Kidney (tissue), 14 donors: ENCODE data around the gene LPIN3. TPM values are rescaled to one million over a fixed set of nuclear protein-coding genes. Genes with fewer than 3 reads are reported as not detected.

Experiments used
- DNase-seq, 5 donors: peaks; one replicate each; pipeline ENCODE4 v3.0.0-alpha.2; 2013 to 2020
- FAIRE-seq: peaks from 2 replicates; lab custom pipeline; 2012; peaks lifted over from hg19 to GRCh38; lab: Jason Lieb, UNC
- H3K27ac ChIP-seq, 2 donors: one replicate each; pipeline ENCODE4 v1.7.0; 2013; ENCODE audit warnings: low read depth in 2 of 2, low read length in 2 of 2, inconsistent platforms in 1 of 2
- H3K27me3 ChIP-seq: one replicate; pipeline ENCODE4 v1.7.1; 2013; ENCODE audit warnings: low read length, inconsistent platforms; ENCODE audit not compliant: control insufficient read depth, insufficient read depth
- H3K36me3 ChIP-seq, 3 donors: one replicate each; pipeline versions ENCODE4 v1.7.0 to v1.7.1; 2013; ENCODE audit warnings: low read length in 3 of 3, control low read depth in 1 of 3, inconsistent platforms in 1 of 3; ENCODE audit not compliant: insufficient read depth in 3 of 3, control insufficient read depth in 2 of 3
- H3K4me1 ChIP-seq, 3 donors: one replicate each; pipeline versions ENCODE4 v1.7.0 to v1.7.1; 2013; ENCODE audit warnings: low read length in 3 of 3, inconsistent platforms in 1 of 3, low read depth in 1 of 3; ENCODE audit not compliant: control insufficient read depth in 2 of 3, insufficient read depth in 2 of 3
- H3K4me3 ChIP-seq, 3 donors: one replicate each; pipeline versions ENCODE4 v1.7.0 to v1.8.1; 2013; ENCODE audit warnings: low read length in 3 of 3, control low read depth in 1 of 3, inconsistent platforms in 1 of 3
- H3K9ac ChIP-seq, 3 donors: one replicate each; pipeline versions ENCODE4 v1.7.0 to v1.7.1; 2013; ENCODE audit warnings: low read length in 3 of 3, control low read depth in 1 of 3, inconsistent platforms in 1 of 3
- H3K9me3 ChIP-seq, 3 donors: one replicate each; pipeline versions ENCODE4 v1.7.0 to v1.7.1; 2013; ENCODE audit warnings: low read length in 3 of 3, control low read depth in 1 of 3, inconsistent platforms in 1 of 3; ENCODE audit not compliant: control insufficient read depth in 2 of 3, insufficient read depth in 1 of 3
- CTCF ChIP-seq: IDR thresholded peaks from 3 replicates; pipeline ENCODE4 v1.5.1; 2012; ENCODE audit warnings: mild to moderate bottlenecking, moderate library complexity, borderline replicate concordance; ENCODE audit not compliant: insufficient read depth; ENCODE audit errors: extremely low read depth
- intact Hi-C: fragments of 100-400 bp; cut with DNase I; formaldehyde crosslinking; loops from one replicate; pipeline ENCODE4 v1.11.1; 2022
- polyA plus RNA-seq: library from polyadenylated mRNA; stranded (reverse); fragments of 350-450 nt; fragmentation: Illumina TruSeq; extraction: RNeasy Lipid Tissue Mini Kit (QIAGEN cat#74804); gene quantifications from one replicate; pipeline ENCODE4 v1.2.3, GENCODE V29; 2014; ENCODE audit warnings: low read depth, low replicate concordance; ENCODE audit not compliant: insufficient read depth
- total RNA-seq: library from RNA; stranded (reverse); fragmentation: NEBNext Ultra II Directional; extraction: Animal tissue kit (Norgen Biotek cat#: 25700); gene quantifications from one replicate; pipeline ENCODE4 v1.2.1, GENCODE V29; 2021
- donor health status: control.
- donor health status: control.
- donor health status: control.
- donor health status: control.
- donor health status: control.
- donor health status: DM: yes; HTN: yes; CAD: no.
- donor health status: Normal renal cell carcinoma (clear cell type).

LPIN3 gene
- total and polyA plus RNA-seq, 2 donors from 2014 or later, result 29.4 to 31.6 TPM

GRCh38 chr20:41392871-41393704 is 52.5 kb downstream of the LPIN3 start:
- H3K9ac ChIP-seq, result no peak overlapping the region
- FAIRE-seq (no peak), DNase-seq (peak in 2 of 5 donors; percentile 25 to 95)
- peak overlapping the region in 1 of 3 donors; percentile 16 for H3K4me3 ChIP-seq
- TF ChIP-seq CTCF, result no peak
- H3K9me3 ChIP-seq, result no peaks in the 10 kb centered on the region
- intact Hi-C loops, result no loop called here
- H3K36me3 ChIP-seq, result no peaks in the 10 kb centered on the region
- no peaks in the 10 kb centered on the region for H3K27me3 ChIP-seq
- H3K27ac ChIP-seq, result peak overlapping the region in 1 of 2 donors; percentile 5
- peaks cover 0 to 5% (median 0%) of the 10 kb centered on the region in 3 donors for H3K4me1 ChIP-seq

- no peak overlapping the region for H3K9ac ChIP-seq
- FAIRE-seq, result no peak
- no peak for TF ChIP-seq CTCF
- no peak for DNase-seq
- peaks cover 0 to 5% (median 0%) of the 10 kb centered on the region in 3 donors for H3K4me1 ChIP-seq
- H3K27ac ChIP-seq, result no peak overlapping the region
- intact Hi-C loops, result no loop called here
- H3K9me3 ChIP-seq, result no peaks in the 10 kb centered on the region
- H3K27me3 ChIP-seq, result no peaks in the 10 kb centered on the region
- H3K4me3 ChIP-seq, result peak overlapping the region in 1 of 3 donors; percentile 16
- H3K36me3 ChIP-seq, result no peaks in the 10 kb centered on the region
Measured at GRCh38 chr20:41393705-41394066, 53.1 kb downstream of the LPIN3 start.

- H3K36me3 ChIP-seq, result no peaks in the 10 kb centered on the region
- intact Hi-C loops, result no loop called here
- no peaks in the 10 kb centered on the region for H3K27me3 ChIP-seq
- H3K4me1 ChIP-seq, result peaks cover 0 to 5% (median 0%) of the 10 kb centered on the region in 3 donors
- no peak overlapping the region for H3K4me3 ChIP-seq
- no peak overlapping the region for H3K27ac ChIP-seq
- no peaks in the 10 kb centered on the region for H3K9me3 ChIP-seq
- FAIRE-seq, result no peak
- no peak for TF ChIP-seq CTCF
- DNase-seq, result no peak
- no peak overlapping the region for H3K9ac ChIP-seq
Measured at GRCh38 chr20:41394081-41394480, 53.5 kb downstream of the LPIN3 start.
